Loucy (cell line): ENCODE measurements around the gene MGLL.

ENCODE experiments used
- CTCF ChIP-seq: fragments of 200-600 bp; sonication (generic); conservative IDR thresholded peaks from 2 replicates; pipeline ENCODE4 v1.5.1; 2014; ENCODE audit warnings: mild to moderate bottlenecking, antibody characterized with exemption, low read length
- EZH2phosphoT487 ChIP-seq: fragments of 200-600 bp; IDR thresholded peaks from 2 replicates; pipeline ENCODE4 v1.6.1; 2018; ENCODE audit warnings: antibody characterized with exemption, mild to moderate bottlenecking, moderate library complexity, borderline replicate concordance

GRCh38 chr3:127712461-127712860 is 109.9 kb downstream of the MGLL start:
- TF ChIP-seq CTCF, result no peak
- TF ChIP-seq EZH2phosphoT487, result no peak
